ENCODE data around the gene ITGA6. TPM values are rescaled to one million over a fixed set of nuclear protein-coding genes. Genes with fewer than 3 reads are reported as not detected.

Gene ITGA6
- total RNA-seq, 1 experiment from 2014 or later = 93.1 TPM

DNA sequence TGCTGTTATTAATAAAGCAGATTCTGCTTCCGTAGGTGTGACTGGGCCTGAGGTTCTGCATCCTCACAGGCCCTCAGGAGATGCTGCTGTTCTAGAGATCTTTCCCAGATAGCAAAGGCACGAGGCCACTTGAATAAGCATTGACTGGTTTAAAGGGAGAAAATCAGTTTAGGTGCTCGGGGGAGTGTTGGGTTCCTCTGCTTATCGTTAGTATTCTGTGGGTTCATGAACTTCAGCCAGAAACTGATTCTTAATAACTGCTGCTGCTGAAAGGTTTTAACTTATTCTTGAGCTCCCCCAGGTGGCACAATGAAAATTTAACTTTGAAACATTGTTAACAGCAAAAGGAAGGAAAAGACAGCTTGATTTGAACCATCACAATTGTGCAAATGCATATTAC lies 56.9 kb downstream of the ITGA6 start:
- H3K36me3 ChIP-seq (ENCODE audit: control insufficient read depth in 1 of 2, insufficient read depth in 2 of 2, low read length in 2 of 2) = peaks cover 46 to 69% of the 10 kb centered on the region in 2 experiments
- DNase-seq (ENCODE audit: low read depth, low spot score) (no peak), ATAC-seq (no peak)
- TF ChIP-seq RAD21 (IDR thresholded peaks at IDR 0.05; ENCODE audit: low read depth) = peak; percentile 59
- TF ChIP-seq, protein P1, sequence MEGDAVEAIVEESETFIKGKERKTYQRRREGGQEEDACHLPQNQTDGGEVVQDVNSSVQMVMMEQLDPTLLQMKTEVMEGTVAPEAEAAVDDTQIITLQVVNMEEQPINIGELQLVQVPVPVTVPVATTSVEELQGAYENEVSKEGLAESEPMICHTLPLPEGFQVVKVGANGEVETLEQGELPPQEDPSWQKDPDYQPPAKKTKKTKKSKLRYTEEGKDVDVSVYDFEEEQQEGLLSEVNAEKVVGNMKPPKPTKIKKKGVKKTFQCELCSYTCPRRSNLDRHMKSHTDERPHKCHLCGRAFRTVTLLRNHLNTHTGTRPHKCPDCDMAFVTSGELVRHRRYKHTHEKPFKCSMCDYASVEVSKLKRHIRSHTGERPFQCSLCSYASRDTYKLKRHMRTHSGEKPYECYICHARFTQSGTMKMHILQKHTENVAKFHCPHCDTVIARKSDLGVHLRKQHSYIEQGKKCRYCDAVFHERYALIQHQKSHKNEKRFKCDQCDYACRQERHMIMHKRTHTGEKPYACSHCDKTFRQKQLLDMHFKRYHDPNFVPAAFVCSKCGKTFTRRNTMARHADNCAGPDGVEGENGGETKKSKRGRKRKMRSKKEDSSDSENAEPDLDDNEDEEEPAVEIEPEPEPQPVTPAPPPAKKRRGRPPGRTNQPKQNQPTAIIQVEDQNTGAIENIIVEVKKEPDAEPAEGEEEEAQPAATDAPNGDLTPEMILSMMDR (IDR thresholded peaks at IDR 0.05 in 2 of 3, conservative IDR thresholded peaks at IDR 0.05 in 1 of 3; ENCODE audit: borderline replicate concordance in 1 of 3, insufficient read depth in 1 of 3, low read depth in 2 of 3, low read length in 2 of 3) = peak in 2 of 3 experiments; percentile 20 to 41; a peak in 2 of 6 replicates
- TF ChIP-seq SIN3A (IDR thresholded peaks at IDR 0.05; ENCODE audit: low read depth) = no peak
- H3K9me3 ChIP-seq (ENCODE audit: control insufficient read depth in 1 of 2, insufficient read depth in 1 of 2, low read depth in 1 of 2, low read length in 2 of 2) = no peaks in the 10 kb centered on the region
- H3K9me2 ChIP-seq (ENCODE audit: insufficient read depth) = no peaks in the 10 kb centered on the region
- ChIA-PET RAD21 (ENCODE audit: low non-redundant PET in 1 of 2, low total read pairs in 2 of 2, uncharacterized antibody in 2 of 2, unreplicated experiment in 2 of 2) (interaction anchor here in 1 of 2 experiments (0.6 kb wide), 1 partner anchor 52 kb away, joined by 3 read pairs; no protein-coding TSS in a partner anchor), POLR2A (no interaction called here), CTCF (interaction anchor here (0.9 to 1.6 kb wide), 3 partner anchors 23 to 357 kb away, joined by 5 to 6 read pairs (median 5); no protein-coding TSS in a partner anchor)
- H3K27ac ChIP-seq (ENCODE audit: low read depth, low read length) = no peak overlapping the region
- H3K4me1 ChIP-seq (ENCODE audit: control insufficient read depth in 1 of 2, insufficient read depth in 2 of 2, low read length in 2 of 2) = no peaks in the 10 kb centered on the region
- H3K4me2 ChIP-seq (ENCODE audit: low read length) = no peak overlapping the region
- no peak overlapping the region for H3K9ac ChIP-seq (ENCODE audit: low read length)
- intact Hi-C loops (cut with micrococcal nuclease) = loop anchor here (5.0 kb wide), 1 partner anchor 228 kb away; no protein-coding TSS in a partner anchor
- H4K20me1 ChIP-seq (ENCODE audit: insufficient read depth) = no peaks in the 10 kb centered on the region
- no TSS peak for BruUV-seq (replicated peaks)
- no peak overlapping the region for H3K4me3 ChIP-seq (replicated peaks in 1 of 2; ENCODE audit: low read depth in 1 of 2, low read length in 2 of 2)
- H3K79me2 ChIP-seq (ENCODE audit: insufficient read depth, low read length) = no peaks in the 10 kb centered on the region
- H3K27me3 ChIP-seq (ENCODE audit: insufficient read depth, low read length) = no peaks in the 10 kb centered on the region
- H2AFZ ChIP-seq (ENCODE audit: low read depth, low read length, poor library complexity, severe bottlenecking) = no peak overlapping the region

DNA sequence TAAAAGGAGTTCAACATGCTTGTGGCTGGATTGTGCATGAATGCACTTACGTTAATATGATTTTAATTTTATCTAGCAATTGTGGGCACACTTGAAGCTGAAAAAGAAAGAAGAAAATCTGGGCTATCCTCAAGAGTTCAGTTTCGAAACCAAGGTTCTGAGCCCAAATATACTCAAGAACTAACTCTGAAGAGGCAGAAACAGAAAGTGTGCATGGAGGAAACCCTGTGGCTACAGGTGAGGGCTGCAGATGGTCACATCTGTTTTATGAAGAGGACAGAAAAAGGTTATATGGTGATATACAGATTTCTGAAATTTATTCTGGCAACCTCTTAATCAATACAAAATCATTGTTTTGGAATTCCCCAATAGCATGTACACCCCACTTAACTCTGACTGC lies 57.3 kb downstream of the ITGA6 start:
- ATAC-seq (no peak), DNase-seq (ENCODE audit: low read depth, low spot score) (no peak)
- H3K9ac ChIP-seq (ENCODE audit: low read length) = no peak overlapping the region
- no peak overlapping the region for H2AFZ ChIP-seq (ENCODE audit: low read depth, low read length, poor library complexity, severe bottlenecking)
- ChIA-PET CTCF (interaction anchor here (0.9 to 1.6 kb wide), 3 partner anchors 23 to 357 kb away, joined by 5 to 6 read pairs (median 5); no protein-coding TSS in a partner anchor), POLR2A (no interaction called here), RAD21 (ENCODE audit: low non-redundant PET in 1 of 2, low total read pairs in 2 of 2, uncharacterized antibody in 2 of 2, unreplicated experiment in 2 of 2) (interaction anchor here in 1 of 2 experiments (0.6 kb wide), 1 partner anchor 52 kb away, joined by 3 read pairs; no protein-coding TSS in a partner anchor)
- H3K27ac ChIP-seq (ENCODE audit: low read depth, low read length) = no peak overlapping the region
- no peak overlapping the region for H3K4me2 ChIP-seq (ENCODE audit: low read length)
- H3K36me3 ChIP-seq (ENCODE audit: control insufficient read depth in 1 of 2, insufficient read depth in 2 of 2, low read length in 2 of 2) = peaks cover 51 to 69% of the 10 kb centered on the region in 2 experiments
- H3K79me2 ChIP-seq (ENCODE audit: insufficient read depth, low read length) = no peaks in the 10 kb centered on the region; the same call in 1 of the 2 replicates
- no peak overlapping the region for H3K4me3 ChIP-seq (replicated peaks in 1 of 2; ENCODE audit: low read depth in 1 of 2, low read length in 2 of 2)
- intact Hi-C loops (cut with micrococcal nuclease) = loop anchor here (5.0 kb wide), 1 partner anchor 228 kb away; no protein-coding TSS in a partner anchor
- no peaks in the 10 kb centered on the region for H3K9me2 ChIP-seq (ENCODE audit: insufficient read depth)
- no TSS peak for BruUV-seq (replicated peaks)
- no peaks in the 10 kb centered on the region for H3K27me3 ChIP-seq (ENCODE audit: insufficient read depth, low read length)
- no peaks in the 10 kb centered on the region for H3K4me1 ChIP-seq (ENCODE audit: control insufficient read depth in 1 of 2, insufficient read depth in 2 of 2, low read length in 2 of 2)
- no peaks in the 10 kb centered on the region for H4K20me1 ChIP-seq (ENCODE audit: insufficient read depth)
- TF ChIP-seq SRF (IDR thresholded peaks at IDR 0.05; ENCODE audit: low read depth) (no peak), TCF7L2 (IDR thresholded peaks at IDR 0.05; ENCODE audit: borderline replicate concordance, extremely low read depth, insufficient read depth, insufficient read length) (no peak)
- TF ChIP-seq, protein P2, sequence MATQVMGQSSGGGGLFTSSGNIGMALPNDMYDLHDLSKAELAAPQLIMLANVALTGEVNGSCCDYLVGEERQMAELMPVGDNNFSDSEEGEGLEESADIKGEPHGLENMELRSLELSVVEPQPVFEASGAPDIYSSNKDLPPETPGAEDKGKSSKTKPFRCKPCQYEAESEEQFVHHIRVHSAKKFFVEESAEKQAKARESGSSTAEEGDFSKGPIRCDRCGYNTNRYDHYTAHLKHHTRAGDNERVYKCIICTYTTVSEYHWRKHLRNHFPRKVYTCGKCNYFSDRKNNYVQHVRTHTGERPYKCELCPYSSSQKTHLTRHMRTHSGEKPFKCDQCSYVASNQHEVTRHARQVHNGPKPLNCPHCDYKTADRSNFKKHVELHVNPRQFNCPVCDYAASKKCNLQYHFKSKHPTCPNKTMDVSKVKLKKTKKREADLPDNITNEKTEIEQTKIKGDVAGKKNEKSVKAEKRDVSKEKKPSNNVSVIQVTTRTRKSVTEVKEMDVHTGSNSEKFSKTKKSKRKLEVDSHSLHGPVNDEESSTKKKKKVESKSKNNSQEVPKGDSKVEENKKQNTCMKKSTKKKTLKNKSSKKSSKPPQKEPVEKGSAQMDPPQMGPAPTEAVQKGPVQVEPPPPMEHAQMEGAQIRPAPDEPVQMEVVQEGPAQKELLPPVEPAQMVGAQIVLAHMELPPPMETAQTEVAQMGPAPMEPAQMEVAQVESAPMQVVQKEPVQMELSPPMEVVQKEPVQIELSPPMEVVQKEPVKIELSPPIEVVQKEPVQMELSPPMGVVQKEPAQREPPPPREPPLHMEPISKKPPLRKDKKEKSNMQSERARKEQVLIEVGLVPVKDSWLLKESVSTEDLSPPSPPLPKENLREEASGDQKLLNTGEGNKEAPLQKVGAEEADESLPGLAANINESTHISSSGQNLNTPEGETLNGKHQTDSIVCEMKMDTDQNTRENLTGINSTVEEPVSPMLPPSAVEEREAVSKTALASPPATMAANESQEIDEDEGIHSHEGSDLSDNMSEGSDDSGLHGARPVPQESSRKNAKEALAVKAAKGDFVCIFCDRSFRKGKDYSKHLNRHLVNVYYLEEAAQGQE (IDR thresholded peaks at IDR 0.05; ENCODE audit: low read depth) = no peak
- H3K9me3 ChIP-seq (ENCODE audit: control insufficient read depth in 1 of 2, insufficient read depth in 1 of 2, low read depth in 1 of 2, low read length in 2 of 2) = no peaks in the 10 kb centered on the region

Data from HCT116 (cell line).